ENCODE data around the gene PREPL.

GRCh38 chr2:44362207-44363015, 1.1 kb upstream of the PREPL start:
- TF ChIP-seq YY1 (tag by site-specific recombination; IDR thresholded peaks at IDR 0.05) (no peak), ZNF791 (tag by site-specific recombination; IDR thresholded peaks at IDR 0.05) (no peak), CTCF (tag by site-specific recombination; IDR thresholded peaks at IDR 0.05) (no peak), ZNF76 (tag by site-specific recombination; IDR thresholded peaks at IDR 0.05; ENCODE audit: borderline replicate concordance, low read depth) (no peak), ZNF785 (tag by site-specific recombination; IDR thresholded peaks at IDR 0.05) (no peak), ATF2 (tag by site-specific recombination; IDR thresholded peaks at IDR 0.05; ENCODE audit: low read depth) (no peak), ZNF18 (tag by site-specific recombination; IDR thresholded peaks at IDR 0.05) (no peak), FEZF1 (tag by site-specific recombination; IDR thresholded peaks at IDR 0.05) (no peak), MEIS1 (CRISPR knock-in tag; IDR thresholded peaks at IDR 0.05; ENCODE audit: borderline replicate concordance) (peak; percentile 3; the same call in 1 of the 2 replicates), GLI4 (tag by site-specific recombination; IDR thresholded peaks at IDR 0.05) (no peak), BCL11B (tag by site-specific recombination; IDR thresholded peaks at IDR 0.05; ENCODE audit: low read depth) (no peak), ZNF433 (tag by site-specific recombination; IDR thresholded peaks at IDR 0.05; ENCODE audit: low read depth) (no peak)
